Activated T-helper 1 cell treated with anti-CD3 and anti-CD28 coated beads, Interleukin-12 subunit alpha, Interleukin-12 subunit beta, Interleukin-2, Interleukin-4 antibody, amounts not matched to agents 30 ng/mL and 10 ng/mL and 1 ng/mL, durations not matched to agents 14 hours and 24 hours and 36 hours (primary cell): ENCODE measurements around the gene THSD4. TPM values are rescaled to one million over a fixed set of nuclear protein-coding genes. Genes with fewer than 3 reads are reported as not detected.

Experiments used
- DNase-seq: peaks from one replicate; pipeline ENCODE4 v3.0.0; 2021; ENCODE audit warnings: low spot score
- H3K27ac Mint-ChIP-seq: one replicate; pipeline ENCODE4 v1.8.0; 2021; ENCODE audit warnings: mild to moderate bottlenecking, mixed read lengths
- H3K27me3 Mint-ChIP-seq: one replicate; pipeline ENCODE4 v1.8.0; 2022; ENCODE audit warnings: mild to moderate bottlenecking, moderate library complexity, mixed read lengths; ENCODE audit not compliant: insufficient read depth
- H3K36me3 Mint-ChIP-seq: one replicate; pipeline ENCODE4 v1.8.0; 2021; ENCODE audit warnings: low read depth, mixed read lengths
- H3K4me1 Mint-ChIP-seq: one replicate; pipeline ENCODE4 v1.8.0; 2021; ENCODE audit warnings: low read depth, mixed read lengths
- H3K4me3 Mint-ChIP-seq: one replicate; pipeline ENCODE4 v1.8.0; 2021; ENCODE audit warnings: mild to moderate bottlenecking, moderate library complexity, mixed read lengths
- H3K9me3 Mint-ChIP-seq: one replicate; pipeline ENCODE4 v1.8.0; 2021; ENCODE audit warnings: mixed read lengths
- intact Hi-C: fragments of 100-400 bp; cut with micrococcal nuclease; formaldehyde crosslinking; loops from one replicate; pipeline ENCODE4 v1.15.1; 2024
- total RNA-seq: library from RNA; stranded (reverse); gene quantifications from 2 replicates; pipeline ENCODE4 v1.2.3, GENCODE V29; 2022

The THSD4 gene
- total RNA-seq, 1 donor from 2014 or later, result not detected

DNA sequence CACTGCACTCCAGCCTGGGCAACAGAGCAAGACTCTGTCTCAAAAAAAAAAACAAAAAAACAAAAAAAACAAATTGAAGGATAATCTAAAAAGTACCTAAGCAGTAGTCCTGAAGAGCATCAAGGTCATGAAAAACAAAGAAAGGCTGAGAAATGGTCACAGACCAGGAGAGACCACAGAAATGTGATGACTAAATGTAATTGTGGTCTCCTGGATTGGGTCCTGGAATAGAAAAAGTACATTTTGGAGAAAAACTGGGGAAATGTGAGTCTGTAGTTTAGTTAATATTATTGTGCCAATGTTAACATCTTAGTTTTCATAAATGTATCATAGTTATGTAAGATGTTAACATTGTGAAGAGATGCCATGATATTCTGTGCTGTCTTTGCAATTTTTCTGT is 427.6 kb downstream of the THSD4 start:
- Mint-ChIP-seq H3K4me1 (no peaks in the 10 kb centered on the region), H3K9me3 (no peaks in the 10 kb centered on the region)

GRCh38 chr15:71543413-71543812 is 428.1 kb downstream of the THSD4 start:
- no peaks in the 10 kb centered on the region for H3K9me3 Mint-ChIP-seq
- no peaks in the 10 kb centered on the region for H3K4me1 Mint-ChIP-seq
- intact Hi-C loops, result no loop called here
- H3K27me3 Mint-ChIP-seq, result no peaks in the 10 kb centered on the region
- no peak for DNase-seq
- H3K27ac Mint-ChIP-seq, result no peak overlapping the region
- H3K36me3 Mint-ChIP-seq, result no peaks in the 10 kb centered on the region
- no peak overlapping the region for H3K4me3 Mint-ChIP-seq

More for the DNA sequence above, 427.6 kb downstream of the THSD4 start:
- no peak overlapping the region for H3K27ac Mint-ChIP-seq
- H3K27me3 Mint-ChIP-seq, result no peaks in the 10 kb centered on the region
- H3K4me3 Mint-ChIP-seq, result no peak overlapping the region
- no peaks in the 10 kb centered on the region for H3K36me3 Mint-ChIP-seq
- intact Hi-C loops, result no loop called here
- DNase-seq, result no peak

DNA sequence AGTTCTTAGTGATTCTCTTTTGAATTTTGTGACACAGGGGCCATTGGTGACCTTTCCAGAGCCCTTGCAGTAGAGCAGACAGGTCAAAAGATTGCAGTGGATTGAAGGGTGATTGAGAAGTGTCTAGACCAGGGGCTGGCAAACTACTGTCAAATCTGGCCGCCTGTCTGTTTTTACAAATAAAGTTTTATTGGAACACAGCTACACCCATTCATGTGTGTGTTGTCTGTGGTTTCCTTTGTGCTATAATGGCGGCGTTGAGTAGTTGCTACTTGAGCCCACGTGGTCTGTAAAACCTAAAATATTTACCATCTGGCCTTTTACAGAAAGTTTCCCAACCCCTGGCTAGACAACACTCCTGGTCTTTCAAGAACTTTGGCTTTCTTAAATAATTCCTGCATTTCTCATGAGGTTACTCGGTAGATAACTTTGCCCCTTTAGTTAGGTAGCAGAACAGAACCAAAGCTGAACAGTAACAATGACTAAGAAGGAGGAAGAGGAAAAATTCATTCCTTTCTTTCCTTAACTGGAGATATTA is 430.0 kb downstream of the THSD4 start:
- intact Hi-C loops, result no loop called here
- H3K36me3 Mint-ChIP-seq, result no peaks in the 10 kb centered on the region
- H3K4me3 Mint-ChIP-seq, result no peak overlapping the region
- no peak overlapping the region for H3K27ac Mint-ChIP-seq
- DNase-seq, result no peak
- peaks cover 2% of the 10 kb centered on the region for H3K27me3 Mint-ChIP-seq
- H3K9me3 Mint-ChIP-seq, result no peaks in the 10 kb centered on the region
- H3K4me1 Mint-ChIP-seq, result no peaks in the 10 kb centered on the region

DNA sequence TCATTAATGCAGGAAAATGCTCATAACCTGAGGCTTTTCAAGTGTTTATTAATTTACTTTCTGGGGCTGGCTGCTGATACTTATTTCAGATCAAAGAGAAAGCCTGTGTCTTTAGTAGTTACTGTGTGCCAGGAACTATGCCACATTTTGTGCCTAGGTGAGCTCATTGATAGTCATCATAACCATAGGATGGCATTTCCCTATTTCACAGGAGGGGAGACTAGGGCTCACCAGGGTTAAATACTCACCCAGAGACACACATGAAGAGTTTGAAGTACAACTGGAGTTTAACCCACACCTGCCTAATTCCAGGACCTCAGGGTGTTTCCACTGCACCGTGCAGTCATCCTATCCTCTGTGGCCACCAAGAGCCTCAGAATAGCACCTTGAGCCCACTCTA is 430.7 kb downstream of the THSD4 start:
- intact Hi-C loops, result no loop called here
- Mint-ChIP-seq H3K27ac (no peak overlapping the region), H3K4me3 (no peak overlapping the region), H3K4me1 (no peaks in the 10 kb centered on the region), H3K9me3 (no peaks in the 10 kb centered on the region), H3K36me3 (no peaks in the 10 kb centered on the region), H3K27me3 (peaks cover 2% of the 10 kb centered on the region)
- no peak for DNase-seq

- intact Hi-C loops, result no loop called here
- H3K36me3 Mint-ChIP-seq, result no peaks in the 10 kb centered on the region
- H3K4me1 Mint-ChIP-seq, result no peaks in the 10 kb centered on the region
- peaks cover 2% of the 10 kb centered on the region for H3K27me3 Mint-ChIP-seq
- H3K9me3 Mint-ChIP-seq, result no peaks in the 10 kb centered on the region
- H3K4me3 Mint-ChIP-seq, result no peak overlapping the region
- no peak for DNase-seq
- H3K27ac Mint-ChIP-seq, result no peak overlapping the region
These were observed 431.7 kb downstream of the THSD4 start for GRCh38 chr15:71547011-71547410.

DNA sequence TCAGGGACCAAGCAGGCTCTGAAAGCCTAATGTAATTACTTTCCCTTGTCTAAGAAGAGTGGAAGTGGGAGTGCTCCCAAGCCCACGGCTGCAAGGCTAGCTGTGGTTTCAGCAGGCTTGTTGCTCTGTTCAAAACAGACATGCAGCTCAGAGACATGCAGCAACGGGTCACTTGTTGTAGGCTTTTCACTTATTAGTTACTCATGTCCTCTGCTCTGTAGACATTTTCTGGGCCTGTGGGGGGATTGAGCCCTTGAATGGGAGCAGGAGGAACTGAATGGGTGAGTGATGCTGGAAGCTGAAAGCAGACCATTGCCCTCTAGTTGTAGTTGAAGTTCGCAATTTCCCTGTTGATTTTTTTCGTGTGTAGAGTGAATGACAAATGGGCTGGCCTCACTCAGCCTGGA is 433.1 kb downstream of the THSD4 start:
- H3K27ac Mint-ChIP-seq, result no peak overlapping the region
- H3K4me1 Mint-ChIP-seq, result no peaks in the 10 kb centered on the region
- no peak for DNase-seq

DNA sequence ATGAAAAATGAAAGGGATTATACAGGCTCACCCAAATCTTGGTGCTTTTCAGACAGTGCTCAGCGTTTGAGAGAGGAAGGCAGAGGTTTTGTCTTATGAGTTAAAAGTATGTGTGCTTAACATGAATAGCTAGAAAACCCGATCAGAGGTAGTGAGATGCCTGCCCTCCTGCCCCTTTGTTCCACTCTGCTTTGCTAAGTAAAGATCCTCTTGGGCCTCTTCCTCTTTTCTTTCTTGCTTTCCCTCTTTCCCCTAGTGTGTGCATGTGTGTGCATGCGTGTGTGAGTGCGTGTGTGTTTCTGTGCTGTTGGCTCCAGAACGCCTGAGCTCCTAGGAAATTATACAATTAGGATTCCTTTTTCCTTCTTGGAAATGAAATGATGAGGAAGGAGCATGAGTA is 433.8 kb downstream of the THSD4 start:
- no peaks in the 10 kb centered on the region for H3K4me1 Mint-ChIP-seq
- no peak overlapping the region for H3K27ac Mint-ChIP-seq
- peaks cover 2% of the 10 kb centered on the region for H3K27me3 Mint-ChIP-seq
- no peaks in the 10 kb centered on the region for H3K36me3 Mint-ChIP-seq
- H3K4me3 Mint-ChIP-seq, result no peak overlapping the region
- H3K9me3 Mint-ChIP-seq, result no peaks in the 10 kb centered on the region
- intact Hi-C loops, result no loop called here
- DNase-seq, result no peak

More for the DNA sequence above, 433.1 kb downstream of the THSD4 start:
- peaks cover 2% of the 10 kb centered on the region for H3K27me3 Mint-ChIP-seq
- no peak overlapping the region for H3K4me3 Mint-ChIP-seq
- H3K9me3 Mint-ChIP-seq, result no peaks in the 10 kb centered on the region
- H3K36me3 Mint-ChIP-seq, result no peaks in the 10 kb centered on the region
- intact Hi-C loops, result no loop called here

GRCh38 chr15:71549697-71550096 is 434.4 kb downstream of the THSD4 start:
- Mint-ChIP-seq H3K27ac (no peak overlapping the region), H3K9me3 (no peaks in the 10 kb centered on the region), H3K27me3 (peaks cover 2% of the 10 kb centered on the region), H3K36me3 (no peaks in the 10 kb centered on the region), H3K4me3 (no peak overlapping the region), H3K4me1 (no peaks in the 10 kb centered on the region)
- DNase-seq, result no peak
- intact Hi-C loops, result no loop called here

DNA sequence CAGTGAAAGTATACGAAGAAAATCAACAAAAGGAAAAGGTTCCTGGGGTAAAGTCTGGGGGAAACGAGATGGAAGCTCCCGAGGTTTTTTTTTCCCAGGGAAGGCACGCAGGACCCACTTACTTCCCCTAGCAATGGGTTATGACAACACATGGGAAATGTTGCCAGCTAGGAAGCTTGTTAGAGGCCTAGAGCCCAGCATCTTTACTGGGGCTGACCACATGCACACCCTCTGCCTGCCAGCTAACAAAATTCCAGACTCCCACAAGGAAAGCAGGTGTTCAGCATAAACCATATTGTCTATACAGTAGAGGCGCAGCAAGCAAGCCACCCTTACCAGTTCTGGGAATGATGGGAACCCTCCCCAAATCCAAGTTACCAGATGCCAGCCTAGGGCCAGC is 436.3 kb downstream of the THSD4 start:
- Mint-ChIP-seq H3K27me3 (peaks cover 2% of the 10 kb centered on the region), H3K27ac (no peak overlapping the region)
- DNase-seq, result no peak

DNA sequence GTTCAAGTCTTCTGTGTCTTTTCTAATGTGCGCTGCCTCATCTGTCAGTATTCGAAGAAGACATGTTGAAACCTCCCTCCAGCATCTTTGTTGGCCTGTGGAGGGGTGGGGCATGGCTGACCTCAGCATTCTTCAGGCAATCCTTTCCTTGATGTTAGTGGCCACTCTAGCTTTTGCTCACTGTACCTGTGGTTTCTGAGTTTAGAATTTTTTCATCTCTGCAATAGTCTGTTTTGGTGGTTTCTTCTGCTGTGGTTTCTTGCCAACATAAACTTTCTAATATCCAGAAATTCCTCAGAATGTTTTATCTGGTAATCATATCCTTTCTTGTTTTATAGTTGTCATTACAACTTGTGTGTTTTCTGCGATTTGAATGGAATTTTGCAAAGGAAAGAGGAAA is 443.8 kb downstream of the THSD4 start:
- Mint-ChIP-seq H3K27me3 (peaks cover 3% of the 10 kb centered on the region), H3K9me3 (no peaks in the 10 kb centered on the region), H3K36me3 (no peaks in the 10 kb centered on the region), H3K27ac (no peak overlapping the region), H3K4me3 (no peak overlapping the region), H3K4me1 (no peaks in the 10 kb centered on the region)
- intact Hi-C loops, result no loop called here
- no peak for DNase-seq

More for the DNA sequence above, 436.3 kb downstream of the THSD4 start:
- Mint-ChIP-seq H3K36me3 (no peaks in the 10 kb centered on the region), H3K4me3 (no peak overlapping the region), H3K4me1 (no peaks in the 10 kb centered on the region), H3K9me3 (no peaks in the 10 kb centered on the region)
- intact Hi-C loops, result no loop called here

DNA sequence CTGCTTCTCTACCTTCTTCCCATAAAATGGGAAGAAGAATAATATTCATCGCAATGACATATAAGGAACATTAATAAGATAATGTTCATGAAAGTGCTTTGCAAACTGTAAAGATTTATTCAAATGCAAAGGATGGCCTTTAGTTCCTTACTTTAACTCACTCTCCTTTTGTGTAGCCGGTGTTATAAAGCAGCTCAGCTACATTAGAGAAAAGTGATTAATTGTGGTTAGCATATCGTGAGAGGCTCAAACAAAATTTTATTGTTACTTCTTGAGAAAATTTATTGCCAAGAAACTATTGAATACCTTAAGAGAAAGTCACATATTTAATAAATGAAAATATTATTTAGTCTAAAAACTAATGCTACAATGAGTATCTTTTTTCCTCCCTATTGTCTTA is 444.3 kb downstream of the THSD4 start:
- no peak for DNase-seq
- H3K4me3 Mint-ChIP-seq, result no peak overlapping the region
- H3K27ac Mint-ChIP-seq, result no peak overlapping the region
- H3K9me3 Mint-ChIP-seq, result no peaks in the 10 kb centered on the region
- peaks cover 3% of the 10 kb centered on the region for H3K27me3 Mint-ChIP-seq
- intact Hi-C loops, result no loop called here
- no peaks in the 10 kb centered on the region for H3K36me3 Mint-ChIP-seq
- no peaks in the 10 kb centered on the region for H3K4me1 Mint-ChIP-seq

- Mint-ChIP-seq H3K27me3 (peaks cover 3% of the 10 kb centered on the region), H3K9me3 (no peaks in the 10 kb centered on the region), H3K4me1 (no peaks in the 10 kb centered on the region), H3K4me3 (no peak overlapping the region), H3K36me3 (no peaks in the 10 kb centered on the region), H3K27ac (no peak overlapping the region)
- intact Hi-C loops, result no loop called here
- DNase-seq, result no peak
These were observed 447.0 kb downstream of the THSD4 start for GRCh38 chr15:71562251-71562650.

DNA sequence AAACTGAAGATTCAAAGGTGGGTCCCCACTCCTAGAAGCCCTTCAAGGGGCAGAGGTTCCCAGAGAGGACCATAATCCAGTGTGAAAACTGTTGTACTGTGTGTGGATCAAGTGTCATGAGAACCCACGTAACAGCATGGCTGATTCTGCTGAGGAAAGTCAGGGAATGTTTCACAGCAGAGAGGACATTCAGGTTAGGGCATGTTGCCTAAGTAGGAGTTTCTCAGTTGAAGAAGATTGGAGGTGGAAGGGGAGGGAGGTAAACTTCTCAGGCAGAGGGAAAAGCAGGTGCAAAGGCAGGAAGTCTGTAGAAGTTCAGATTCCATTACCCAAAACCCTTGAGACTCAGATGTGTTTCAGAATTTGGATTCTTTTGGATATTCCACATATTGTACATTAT is 448.9 kb downstream of the THSD4 start:
- no peaks in the 10 kb centered on the region for H3K4me1 Mint-ChIP-seq
- H3K27ac Mint-ChIP-seq, result no peak overlapping the region
- no peaks in the 10 kb centered on the region for H3K36me3 Mint-ChIP-seq
- no peaks in the 10 kb centered on the region for H3K9me3 Mint-ChIP-seq
- intact Hi-C loops, result no loop called here
- no peak overlapping the region for H3K4me3 Mint-ChIP-seq
- peaks cover 3% of the 10 kb centered on the region for H3K27me3 Mint-ChIP-seq
- no peak for DNase-seq

DNA sequence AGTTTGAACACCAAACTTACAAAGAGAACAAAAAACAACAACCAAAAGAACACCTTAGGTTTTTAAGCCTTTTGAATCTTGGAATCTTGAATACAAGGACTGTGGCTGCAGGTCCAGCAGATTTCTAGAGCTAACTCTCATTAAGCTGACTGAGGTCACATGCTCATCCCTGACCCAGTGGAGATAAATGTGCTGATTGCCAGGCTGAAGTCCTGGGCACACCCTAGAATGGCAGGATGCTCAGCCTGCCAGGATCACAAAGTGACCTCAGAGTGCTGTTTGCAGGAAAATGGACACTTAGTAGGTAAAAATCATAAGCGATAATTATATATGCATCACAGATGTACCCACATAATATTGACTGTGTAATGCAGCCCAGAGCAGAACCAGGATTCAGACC is 449.7 kb downstream of the THSD4 start:
- Mint-ChIP-seq H3K36me3 (no peaks in the 10 kb centered on the region), H3K27me3 (peaks cover 3% of the 10 kb centered on the region), H3K4me3 (no peak overlapping the region), H3K9me3 (no peaks in the 10 kb centered on the region), H3K4me1 (no peaks in the 10 kb centered on the region), H3K27ac (no peak overlapping the region)
- no peak for DNase-seq
- intact Hi-C loops, result no loop called here
